Muscle layer of colon (tissue), 2 donors: ENCODE results near the gene PTPRG.
"Not testable (repeated sequence)": the region's sequence is repeated elsewhere in the genome, so short reads cannot be mapped to it uniquely, and the experiment has no call there.

Experiments
- H3K27ac ChIP-seq: one replicate; pipeline ENCODE4 v1.7.0; 2013; ENCODE audit warnings: low read depth, mild to moderate bottlenecking, low read length, moderate library complexity
- H3K27me3 ChIP-seq, 2 donors: one replicate each; pipeline ENCODE4 v1.7.0; 2013; ENCODE audit warnings: low read length in 2 of 2, mild to moderate bottlenecking in 2 of 2; ENCODE audit not compliant: insufficient read depth in 2 of 2, control insufficient read depth in 1 of 2
- H3K36me3 ChIP-seq: one replicate; pipeline ENCODE4 v1.7.0; 2013; ENCODE audit warnings: mild to moderate bottlenecking, low read length; ENCODE audit not compliant: insufficient read depth
- H3K4me1 ChIP-seq: one replicate; pipeline ENCODE4 v1.7.0; 2013; ENCODE audit warnings: mild to moderate bottlenecking, low read length; ENCODE audit not compliant: insufficient read depth
- H3K4me3 ChIP-seq, 2 donors: one replicate each; pipeline ENCODE4 v1.7.0; 2013; ENCODE audit warnings: low read length in 2 of 2, low read depth in 1 of 2, mild to moderate bottlenecking in 1 of 2, moderate library complexity in 1 of 2
- H3K9ac ChIP-seq: one replicate; pipeline ENCODE4 v1.7.0; 2013; ENCODE audit warnings: low read length
- H3K9me3 ChIP-seq: one replicate; pipeline ENCODE4 v1.7.0; 2013; ENCODE audit warnings: mild to moderate bottlenecking, low read length
- donor health status: abdominal sarcoma.
- donor health status: Adenocarcinoma of cecum.

Gene PTPRG

DNA sequence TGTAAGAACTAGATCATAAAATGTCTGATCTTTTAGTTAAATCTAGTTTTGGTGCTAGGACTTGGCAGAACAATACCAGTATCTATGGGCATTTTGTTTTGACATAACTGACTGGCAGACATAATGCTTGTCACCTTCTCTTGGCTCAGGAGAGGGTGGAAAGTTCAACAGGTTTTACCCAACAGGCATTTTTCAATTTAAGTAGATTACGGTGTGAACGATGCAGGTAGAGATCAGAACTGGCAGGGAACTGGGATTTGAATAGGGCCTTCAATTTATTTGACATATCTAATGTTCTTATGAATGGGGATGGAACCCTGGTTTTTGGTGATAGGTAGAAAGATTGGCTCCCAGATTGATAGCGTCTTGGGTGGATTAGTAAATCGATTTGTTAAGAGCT, 460.9 kb downstream of the PTPRG start:
- H3K4me1 ChIP-seq: peaks cover 3% of the 10 kb centered on the region
- no peak overlapping the region for H3K27ac ChIP-seq
- H3K36me3 ChIP-seq: no peaks in the 10 kb centered on the region
- no peaks in the 10 kb centered on the region for H3K9me3 ChIP-seq
- no peak overlapping the region for H3K4me3 ChIP-seq
- no peaks in the 10 kb centered on the region for H3K27me3 ChIP-seq
- no peak overlapping the region for H3K9ac ChIP-seq

GRCh38 chr3:62024882-62025281, 463.5 kb downstream of the PTPRG start:
- Histone ChIP-seq H3K9ac (no peak overlapping the region), H3K9me3 (no peaks in the 10 kb centered on the region), H3K4me3 (no peak overlapping the region), H3K4me1 (peaks cover 8% of the 10 kb centered on the region), H3K27ac (no peak overlapping the region), H3K36me3 (no peaks in the 10 kb centered on the region), H3K27me3 (no peaks in the 10 kb centered on the region)

GRCh38 chr3:62025913-62026312, 464.5 kb downstream of the PTPRG start:
- no peaks in the 10 kb centered on the region for H3K9me3 ChIP-seq
- no peak overlapping the region for H3K9ac ChIP-seq
- no peak overlapping the region for H3K4me3 ChIP-seq
- H3K36me3 ChIP-seq: no peaks in the 10 kb centered on the region
- H3K27ac ChIP-seq: no peak overlapping the region
- peaks cover 8% of the 10 kb centered on the region for H3K4me1 ChIP-seq
- H3K27me3 ChIP-seq: no peaks in the 10 kb centered on the region

- peaks cover 8% of the 10 kb centered on the region for H3K4me1 ChIP-seq
- no peaks in the 10 kb centered on the region for H3K36me3 ChIP-seq
- no peak overlapping the region for H3K9ac ChIP-seq
- no peaks in the 10 kb centered on the region for H3K9me3 ChIP-seq
- H3K4me3 ChIP-seq: no peak overlapping the region
- H3K27ac ChIP-seq: no peak overlapping the region
- no peaks in the 10 kb centered on the region for H3K27me3 ChIP-seq
These were observed 465.9 kb downstream of the PTPRG start for GRCh38 chr3:62027241-62027640.

GRCh38 chr3:62027796-62028195, 466.4 kb downstream of the PTPRG start:
- no peak overlapping the region for H3K9ac ChIP-seq
- no peak overlapping the region for H3K27ac ChIP-seq
- H3K36me3 ChIP-seq: no peaks in the 10 kb centered on the region
- H3K27me3 ChIP-seq: no peaks in the 10 kb centered on the region
- H3K4me1 ChIP-seq: peaks cover 8% of the 10 kb centered on the region
- no peaks in the 10 kb centered on the region for H3K9me3 ChIP-seq
- no peak overlapping the region for H3K4me3 ChIP-seq

DNA sequence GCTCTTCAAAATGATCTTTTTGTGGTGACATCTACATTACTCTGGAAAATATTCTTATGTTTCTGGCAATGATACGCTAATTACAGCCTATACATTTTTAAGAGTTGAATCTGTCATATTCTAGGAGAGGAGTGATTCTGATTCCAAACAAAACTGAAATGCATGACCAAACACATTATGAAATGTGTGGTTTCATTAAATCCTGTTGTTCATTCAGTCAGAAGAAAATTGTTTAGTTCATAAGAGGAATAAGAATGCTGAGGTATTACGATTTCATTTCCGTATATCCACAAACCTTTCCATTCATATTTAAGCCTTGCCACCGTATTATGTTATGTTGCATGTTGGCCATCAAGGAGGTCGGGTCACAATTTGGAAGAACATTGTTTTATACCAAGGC, 466.9 kb downstream of the PTPRG start:
- H3K27ac ChIP-seq: no peak overlapping the region
- H3K9me3 ChIP-seq: no peaks in the 10 kb centered on the region
- no peak overlapping the region for H3K4me3 ChIP-seq
- no peaks in the 10 kb centered on the region for H3K36me3 ChIP-seq
- no peak overlapping the region for H3K9ac ChIP-seq
- H3K4me1 ChIP-seq: peaks cover 8% of the 10 kb centered on the region
- H3K27me3 ChIP-seq: no peaks in the 10 kb centered on the region

GRCh38 chr3:62032738-62033137, 471.4 kb downstream of the PTPRG start:
- Histone ChIP-seq H3K36me3 (no peaks in the 10 kb centered on the region), H3K9me3 (no peaks in the 10 kb centered on the region), H3K4me3 (no peak overlapping the region), H3K4me1 (peaks cover under 1% of the 10 kb centered on the region), H3K27ac (no peak overlapping the region), H3K27me3 (no peaks in the 10 kb centered on the region), H3K9ac (no peak overlapping the region)

- Histone ChIP-seq H3K4me3 (no peak overlapping the region), H3K27me3 (no peaks in the 10 kb centered on the region), H3K9me3 (no peaks in the 10 kb centered on the region), H3K27ac (no peak overlapping the region), H3K4me1 (no peaks in the 10 kb centered on the region), H3K9ac (no peak overlapping the region), H3K36me3 (no peaks in the 10 kb centered on the region)
These were observed 474.2 kb downstream of the PTPRG start for GRCh38 chr3:62035402-62036057.

- Histone ChIP-seq H3K27ac (no peak overlapping the region), H3K4me1 (no peaks in the 10 kb centered on the region), H3K9me3 (no peaks in the 10 kb centered on the region), H3K9ac (no peak overlapping the region), H3K27me3 (no peaks in the 10 kb centered on the region), H3K36me3 (no peaks in the 10 kb centered on the region), H3K4me3 (no peak overlapping the region)
These were observed 475.4 kb downstream of the PTPRG start for GRCh38 chr3:62036726-62037125.

- not testable (repeated sequence) for H3K27me3 ChIP-seq, H3K27ac ChIP-seq, H3K36me3 ChIP-seq, H3K4me1 ChIP-seq, H3K9ac ChIP-seq, H3K4me3 ChIP-seq, H3K9me3 ChIP-seq
These were observed 477.4 kb downstream of the PTPRG start for GRCh38 chr3:62038798-62039197.

GRCh38 chr3:62039586-62039985, 478.2 kb downstream of the PTPRG start:
- no peak overlapping the region for H3K9ac ChIP-seq
- no peaks in the 10 kb centered on the region for H3K9me3 ChIP-seq
- no peaks in the 10 kb centered on the region for H3K4me1 ChIP-seq
- no peak overlapping the region for H3K4me3 ChIP-seq
- H3K27ac ChIP-seq: no peak overlapping the region
- no peaks in the 10 kb centered on the region for H3K27me3 ChIP-seq
- no peaks in the 10 kb centered on the region for H3K36me3 ChIP-seq

- Histone ChIP-seq H3K4me1 (no peaks in the 10 kb centered on the region), H3K4me3 (no peak overlapping the region), H3K9ac (no peak overlapping the region), H3K27ac (no peak overlapping the region), H3K9me3 (no peaks in the 10 kb centered on the region), H3K27me3 (no peaks in the 10 kb centered on the region), H3K36me3 (no peaks in the 10 kb centered on the region)
These were observed 480.3 kb downstream of the PTPRG start for GRCh38 chr3:62041681-62042080.
